Renal pelvis (tissue), 12 donors: Measurements from ENCODE around the gene SIL1. TPM values are rescaled to one million over a fixed set of nuclear protein-coding genes. Genes with fewer than 3 reads are reported as not detected.
"Not testable (repeated sequence)": the region's sequence is repeated elsewhere in the genome, so short reads cannot be mapped to it uniquely, and the experiment has no call there.

Source experiments
- DNase-seq: peaks from one replicate; pipeline ENCODE4 v3.0.0-alpha.2; 2013
- long read RNA-seq, 16 experiments: transcript quantifications; one replicate each; lab custom pipeline, GENCODE V29; 2026
- polyA plus RNA-seq, 3 donors: library from polyadenylated mRNA; unstranded; fragments of 120-200 nt; gene quantifications; one replicate each; pipeline ENCODE4 v1.2.1, GENCODE V29; 2013; ENCODE audit not compliant: insufficient read length in 3 of 3

Gene SIL1
- polyA plus RNA-seq, result 10 to 100 TPM; 40.3 to 52.1 (median 43.5) TPM
- long read RNA-seq, donor 1, transcript SIL1-202 (10 exons, 1,923 nt), result major isoform, 5 of 11 reads
- long read RNA-seq, donor 1, partial matches to known transcripts, result 5 of 11 reads
- long read RNA-seq, donor 1, other reads (novel, unspliced or antisense), result 0 of 11 reads
- long read RNA-seq, donor 2, transcript SIL1-202 (10 exons, 1,923 nt), result major isoform, 18 of 39 reads
- long read RNA-seq, donor 2, partial matches to known transcripts, result 21 of 39 reads
- long read RNA-seq, donor 2, other reads (novel, unspliced or antisense), result 0 of 39 reads
- long read RNA-seq, donor 3, transcript SIL1-202 (10 exons, 1,923 nt), result major isoform, 9 of 19 reads
- long read RNA-seq, donor 3, partial matches to known transcripts, result 10 of 19 reads
- long read RNA-seq, donor 3, other reads (novel, unspliced or antisense), result 0 of 19 reads
- long read RNA-seq, donor 4, transcript SIL1-202 (10 exons, 1,923 nt), result major isoform, 11 of 854 reads
- long read RNA-seq, donor 4, partial matches to known transcripts, result 803 of 854 reads
- long read RNA-seq, donor 4, other reads (novel, unspliced or antisense), result 40 of 854 reads
- long read RNA-seq, donor 5, transcript SIL1-202 (10 exons, 1,923 nt), result major isoform, 5 of 511 reads
- long read RNA-seq, donor 5, partial matches to known transcripts, result 476 of 511 reads
- long read RNA-seq, donor 5, other reads (novel, unspliced or antisense), result 30 of 511 reads
- long read RNA-seq, donor 6, transcript SIL1-202 (10 exons, 1,923 nt), result major isoform, 7 of 775 reads
- long read RNA-seq, donor 6, partial matches to known transcripts, result 728 of 775 reads
- long read RNA-seq, donor 6, other reads (novel, unspliced or antisense), result 40 of 775 reads
- long read RNA-seq, donor 7, transcript SIL1-202 (10 exons, 1,923 nt), result major isoform, 13 of 13 reads
- long read RNA-seq, donor 7, partial matches to known transcripts, result 0 of 13 reads
- long read RNA-seq, donor 7, other reads (novel, unspliced or antisense), result 0 of 13 reads
- long read RNA-seq, donor 8, transcript SIL1-202 (10 exons, 1,923 nt), result major isoform, 9 of 361 reads
- long read RNA-seq, donor 8, partial matches to known transcripts, result 342 of 361 reads
- long read RNA-seq, donor 8, other reads (novel, unspliced or antisense), result 10 of 361 reads
- long read RNA-seq, donor 9, transcript SIL1-202 (10 exons, 1,923 nt), result major isoform, 18 of 1,003 reads
- long read RNA-seq, donor 9, partial matches to known transcripts, result 971 of 1,003 reads
- long read RNA-seq, donor 9, other reads (novel, unspliced or antisense), result 13 of 1,003 reads
- long read RNA-seq, donor 10, transcript SIL1-202 (10 exons, 1,923 nt), result major isoform, 7 of 21 reads
- long read RNA-seq, donor 10, partial matches to known transcripts, result 14 of 21 reads
- long read RNA-seq, donor 10, other reads (novel, unspliced or antisense), result 0 of 21 reads
- long read RNA-seq, donor 11, transcript SIL1-202 (10 exons, 1,923 nt), result major isoform, 11 of 363 reads
- long read RNA-seq, donor 11, partial matches to known transcripts, result 310 of 363 reads
- long read RNA-seq, donor 11, other reads (novel, unspliced or antisense), result 42 of 363 reads
- long read RNA-seq, donor 12, transcript SIL1-202 (10 exons, 1,923 nt), result major isoform, 15 of 1,638 reads
- long read RNA-seq, donor 12, partial matches to known transcripts, result 1,222 of 1,638 reads
- long read RNA-seq, donor 12, other reads (novel, unspliced or antisense), result 401 of 1,638 reads
- long read RNA-seq, donor 13, partial matches to known transcripts, result 0 of 1 reads
- long read RNA-seq, donor 13, other reads (novel, unspliced or antisense), result 0 of 1 reads
- long read RNA-seq, donor 14, transcript SIL1-202 (10 exons, 1,923 nt), result major isoform, 13 of 2,003 reads
- long read RNA-seq, donor 14, partial matches to known transcripts, result 1,653 of 2,003 reads
- long read RNA-seq, donor 14, other reads (novel, unspliced or antisense), result 337 of 2,003 reads
- long read RNA-seq, donor 15, transcript SIL1-202 (10 exons, 1,923 nt), result major isoform, 15 of 28 reads
- long read RNA-seq, donor 15, partial matches to known transcripts, result 13 of 28 reads
- long read RNA-seq, donor 15, other reads (novel, unspliced or antisense), result 0 of 28 reads
- long read RNA-seq, donor 16, transcript SIL1-202 (10 exons, 1,923 nt), result major isoform, 12 of 1,293 reads
- long read RNA-seq, donor 16, partial matches to known transcripts, result 1,049 of 1,293 reads
- long read RNA-seq, donor 16, other reads (novel, unspliced or antisense), result 232 of 1,293 reads

- DNase-seq, result peak; percentile 97
Measured at GRCh38 chr5:139197710-139198669, at the start of gene SIL1. TSS of gene SIL1 (minus strand) at chr5:139198368. CDS start at chr5:139127843, 70,525 bp downstream.

DNA sequence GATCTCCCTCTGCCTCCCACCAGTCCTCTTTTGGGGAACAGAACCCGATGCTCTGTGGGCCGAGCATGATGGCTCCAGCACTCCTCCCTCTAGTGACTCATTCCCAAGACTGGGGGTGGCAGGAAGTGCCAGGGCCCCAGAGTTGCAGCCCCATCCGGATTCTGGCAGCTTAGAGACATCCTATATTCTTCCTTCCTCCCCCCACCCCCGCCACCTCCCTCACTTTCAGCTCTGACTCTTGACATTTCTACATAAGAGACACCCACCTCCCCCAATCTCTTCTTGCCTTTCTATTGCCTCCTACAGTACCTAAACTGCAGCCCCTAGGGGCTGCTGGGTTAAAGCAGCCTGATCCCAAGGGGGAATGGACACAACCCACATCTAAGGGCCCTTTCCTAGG is 48.2 kb upstream of the SIL1 start:
- no peak for DNase-seq

DNA sequence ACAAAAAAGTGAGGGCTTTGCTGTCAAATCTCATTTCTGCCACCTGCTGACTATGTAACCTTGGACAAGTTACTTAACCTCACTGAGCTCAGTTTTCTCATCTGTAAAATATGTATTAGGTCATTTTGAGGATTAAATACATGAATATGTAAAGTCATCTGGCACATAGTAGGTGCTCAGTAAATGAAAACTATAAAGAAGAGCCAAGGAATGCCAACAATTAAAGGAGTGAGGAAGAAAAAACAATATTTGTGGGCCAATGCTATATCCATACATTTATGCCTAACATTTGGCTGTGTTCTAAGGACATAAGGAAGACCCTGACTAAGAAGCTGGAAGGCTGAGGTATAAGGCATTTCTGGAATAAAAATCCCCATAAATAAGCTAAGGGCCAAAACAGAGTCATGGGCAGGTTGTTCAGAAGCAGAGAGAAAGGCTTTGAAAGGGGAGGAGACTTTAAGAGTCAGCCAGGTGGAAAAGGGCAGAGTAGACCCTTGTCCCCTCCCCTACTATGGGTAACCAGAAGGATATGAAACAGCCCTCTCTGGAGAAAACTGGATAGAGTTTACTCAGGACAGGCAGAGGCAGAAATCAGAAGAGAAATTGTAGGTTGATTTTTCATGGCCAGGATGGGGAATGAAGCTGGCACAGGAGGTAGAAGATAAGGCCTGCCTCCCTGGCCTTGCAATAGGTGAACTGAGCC is 47.6 kb upstream of the SIL1 start:
- no peak for DNase-seq

GRCh38 chr5:139243425-139243970 is 45.3 kb upstream of the SIL1 start:
- no peak for DNase-seq

DNA sequence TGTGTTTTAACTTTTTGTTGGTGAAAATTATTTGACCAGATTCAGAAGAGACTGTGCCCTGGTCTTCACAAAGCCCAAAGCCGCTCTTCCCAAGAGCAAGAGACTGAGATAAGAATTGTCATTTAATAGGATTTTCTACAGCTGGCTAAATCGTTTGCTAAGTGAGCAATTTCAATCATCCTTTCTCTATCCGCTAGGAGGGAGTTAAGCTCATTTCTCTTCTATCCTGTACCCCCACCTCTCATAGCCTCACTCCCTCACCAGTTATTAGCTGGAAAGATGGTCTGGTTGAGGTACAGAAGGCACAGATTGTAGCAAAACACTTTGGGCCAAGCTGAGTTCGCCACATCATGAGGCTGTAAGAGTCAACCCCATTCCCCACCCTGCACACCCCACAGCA is 43.0 kb upstream of the SIL1 start:
- DNase-seq, result no peak

DNA sequence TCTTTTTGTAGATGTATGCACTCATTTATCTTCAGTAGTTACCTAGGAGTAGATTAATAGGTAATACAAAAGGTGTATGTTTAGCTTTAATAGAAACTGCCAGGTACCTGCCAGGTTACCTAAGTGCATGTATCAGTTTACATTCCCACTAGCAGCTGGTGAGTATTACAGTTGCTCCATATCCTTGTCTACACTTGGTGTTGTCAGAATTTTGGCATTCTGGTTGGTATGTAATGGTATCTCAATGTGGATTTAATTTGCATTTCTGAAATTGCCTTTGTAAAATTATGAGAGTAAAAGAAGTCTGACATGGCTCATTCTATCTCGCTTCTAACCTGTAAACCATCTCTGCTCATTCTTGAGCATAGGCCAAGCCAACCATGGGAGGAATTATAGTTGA is 38.3 kb upstream of the SIL1 start:
- DNase-seq, result no peak

DNA sequence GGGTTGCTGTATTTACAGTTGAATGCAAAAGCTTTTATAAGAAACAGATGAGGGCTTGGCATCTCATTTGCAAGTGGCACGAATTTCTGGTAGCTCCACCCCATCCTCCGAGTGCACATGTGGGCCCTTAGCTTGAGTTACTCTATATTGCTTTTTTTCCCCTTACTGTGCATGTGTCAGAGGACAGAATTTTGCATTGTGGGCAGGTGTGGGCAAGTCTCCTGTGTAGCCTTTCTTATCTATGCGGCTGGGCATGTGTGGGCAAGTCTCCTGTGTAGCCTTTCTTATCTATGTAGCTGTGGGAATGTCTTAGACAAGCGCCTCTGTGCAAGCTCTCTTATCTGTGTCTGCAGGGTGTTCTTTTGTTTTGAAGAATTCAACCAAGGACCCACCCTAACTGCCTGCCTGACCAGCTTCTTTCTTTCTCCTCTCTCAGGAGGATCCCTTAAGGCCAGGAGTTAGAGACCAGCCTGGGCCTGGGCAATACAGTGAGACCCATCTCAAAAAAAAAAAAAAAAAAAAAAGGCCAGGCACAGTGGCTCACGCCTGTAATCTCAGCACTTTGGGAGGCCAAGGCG is 34.1 kb upstream of the SIL1 start:
- DNase-seq, result no peak

DNA sequence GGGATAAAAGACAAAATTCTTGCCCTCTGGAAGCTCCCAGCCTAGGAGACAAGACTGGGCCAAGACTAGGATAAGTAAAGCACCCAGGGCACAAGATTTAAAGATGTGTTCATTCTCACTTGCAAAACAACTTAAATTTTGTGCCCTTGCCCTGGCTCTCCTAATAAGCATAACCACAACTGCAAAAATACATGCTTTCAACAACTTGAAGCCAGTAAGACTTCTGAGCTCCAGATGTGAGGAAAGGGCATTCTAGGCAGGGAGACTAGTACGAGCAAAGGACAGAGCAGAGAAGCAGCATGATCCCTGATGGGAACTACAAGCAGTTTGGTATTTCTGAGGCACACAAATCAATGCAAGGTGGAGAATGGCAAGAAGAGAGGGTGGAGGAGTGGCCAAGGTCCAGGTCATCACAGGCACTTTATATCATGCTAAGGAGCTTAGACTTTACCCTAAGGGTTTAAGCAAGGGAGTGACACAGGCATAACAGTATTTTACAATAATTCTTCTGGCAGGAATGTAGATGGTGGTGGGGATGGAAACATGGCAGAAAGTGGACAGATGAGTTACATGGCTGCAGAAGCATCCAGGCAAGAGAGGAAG is 30.1 kb upstream of the SIL1 start:
- DNase-seq, result no peak

GRCh38 chr5:139226131-139226530 is 28.0 kb upstream of the SIL1 start:
- DNase-seq, result no peak

DNA sequence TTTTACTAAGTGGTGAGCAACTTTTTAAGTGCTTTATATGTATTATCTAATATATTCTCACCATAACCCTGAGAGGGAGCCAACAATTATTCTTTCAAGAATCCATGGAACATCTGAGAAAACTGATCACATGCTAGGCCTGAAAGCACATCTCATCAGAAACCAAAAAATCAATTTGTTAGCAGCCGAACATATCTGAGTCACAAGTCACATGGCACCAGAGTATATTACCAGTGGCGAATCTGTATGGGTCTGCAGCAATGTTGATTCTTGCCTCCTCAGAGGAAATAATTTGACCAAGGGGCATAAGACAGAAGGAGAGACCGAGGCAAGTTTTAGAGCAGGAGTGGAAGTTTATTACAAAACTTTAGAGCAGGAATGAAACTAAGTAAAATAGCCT is 25.3 kb upstream of the SIL1 start:
- DNase-seq, result no peak

GRCh38 chr5:139222346-139222745 is 24.2 kb upstream of the SIL1 start:
- DNase-seq, result no peak

GRCh38 chr5:139218038-139218437 is 19.9 kb upstream of the SIL1 start:
- not testable (repeated sequence) for DNase-seq

DNA sequence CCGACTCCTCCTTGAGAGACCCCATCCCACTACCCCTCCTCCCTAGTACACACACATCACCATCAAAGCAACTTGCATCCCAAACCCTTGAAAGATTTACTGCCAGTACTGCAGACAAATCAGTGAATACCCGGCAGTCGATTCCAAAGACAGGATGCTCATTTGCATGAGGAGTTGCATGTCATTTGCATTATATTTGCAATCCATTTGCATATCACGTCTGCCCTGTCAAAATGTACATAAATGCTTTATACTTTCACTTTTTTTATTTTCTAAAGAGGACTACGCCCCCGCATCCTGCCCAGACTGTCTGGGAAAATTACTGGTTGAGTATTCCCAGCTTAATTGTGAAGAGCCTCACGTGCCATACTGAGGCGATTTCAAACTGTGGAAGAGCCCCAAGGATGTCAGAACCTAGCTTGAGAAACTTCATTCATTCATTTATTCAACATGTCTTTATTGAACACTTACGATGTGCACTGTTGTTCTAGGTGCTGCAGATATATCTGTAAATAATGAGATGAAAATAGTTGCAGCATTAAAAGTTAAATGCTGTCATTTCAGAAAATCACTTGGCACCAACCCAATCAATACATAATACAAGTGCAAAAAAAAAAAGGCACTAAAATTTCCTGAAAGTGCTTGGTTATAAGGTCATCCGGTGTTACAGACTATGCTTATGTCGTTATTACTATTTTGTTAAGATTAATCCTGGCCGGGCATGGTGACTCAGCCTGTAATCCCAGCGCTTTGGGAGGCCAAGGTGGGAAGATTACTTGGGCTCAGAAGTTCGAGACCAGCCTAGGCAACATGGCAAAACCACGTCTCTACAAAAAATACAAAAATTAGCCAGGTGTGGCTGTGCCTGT is 17.2 kb upstream of the SIL1 start:
- DNase-seq, result peak; percentile 28

- DNase-seq, result no peak
Measured at GRCh38 chr5:139214646-139215045, 16.5 kb upstream of the SIL1 start.

- DNase-seq, result no peak
Measured at GRCh38 chr5:139212906-139213305, 14.7 kb upstream of the SIL1 start.

GRCh38 chr5:139212486-139212885 is 14.3 kb upstream of the SIL1 start:
- no peak for DNase-seq
